K562 (cell line): ENCODE data around the gene RARA. TPM values are rescaled to one million over a fixed set of nuclear protein-coding genes. Genes with fewer than 3 reads are reported as not detected.
"Not testable (repeated sequence)": the region's sequence is repeated elsewhere in the genome, so short reads cannot be mapped to it uniquely, and the experiment has no call there.

Source experiments
- ATAC-seq: fragments of 200-7000 bp; cut with Tn5 transposase; 3 replicates; pipeline ENCODE4 v1.9.1; 2020; ENCODE audit warnings: moderate library complexity
- BruUV-seq: library from RNA; stranded (reverse); fragments of 400-500 nt; replicated peaks from 2 replicates; lab custom pipeline; 2021; lab: Mats Ljungman, UMichigan
- CTCF ChIA-PET: fragments of 300-600 bp; formaldehyde crosslinking; extraction: SDS; loops from one replicate; lab custom pipeline; 2021; ENCODE audit warnings: low intra/inter-chr PET ratio; lab: Yijun Ruan, JAX
- POLR2A ChIA-PET: fragments of 300-600, 350-650 bp; sonication (Branson Sonifier 250); formaldehyde crosslinking; extraction: SDS; loops from one replicate; lab custom pipeline; 2021; ENCODE audit warnings: antibody characterized with exemption, inconsistent platforms; lab: Yijun Ruan, JAX
- DNase-seq, 4 experiments: peaks; one replicate each; pipeline versions ENCODE4 v3.0.0 to v3.0.0-alpha.2; 2011 to 2018; ENCODE audit warnings: low spot score in 3 of 4, mixed read lengths in 3 of 4; ENCODE audit errors: extremely low read depth in 1 of 4
- FAIRE-seq: peaks from 2 replicates; lab custom pipeline; 2011; peaks lifted over from hg19 to GRCh38; lab: Jason Lieb, UNC
- H2AFZ ChIP-seq: 2 replicates; pipeline ENCODE4 v1.6.0; 2011; ENCODE audit warnings: low read depth, low read length, control low read depth, inconsistent platforms
- H3K27ac ChIP-seq: fragments of 200-600 bp; 3 replicates; pipeline ENCODE4 v1.8.0; 2011; ENCODE audit warnings: low read depth, mild to moderate bottlenecking, control low read depth, inconsistent platforms, low read length, moderate library complexity, mixed read lengths; ENCODE audit errors: extremely low read depth
- H3K27me3 ChIP-seq, 2 experiments: fragments of 300-600 bp in 1 of 2; 2 replicates in 1 of 2; 3 replicates in 1 of 2; pipeline versions ENCODE4 v1.6.0 to v1.8.0; 2011; ENCODE audit warnings: inconsistent platforms in 2 of 2, low read length in 2 of 2, mild to moderate bottlenecking in 1 of 2, mixed read lengths in 1 of 2, moderate library complexity in 1 of 2; ENCODE audit not compliant: control insufficient read depth in 2 of 2, insufficient read depth in 2 of 2
- H3K36me3 ChIP-seq: fragments of 300-600 bp; 3 replicates; pipeline ENCODE4 v1.8.0; 2011; ENCODE audit warnings: mild to moderate bottlenecking, low read length, inconsistent platforms; ENCODE audit not compliant: control insufficient read depth, insufficient read depth
- H3K4me1 ChIP-seq, 2 experiments: fragments of 200-600 bp in 1 of 2; replicated peaks in 1 of 2; 2 replicates in 1 of 2; 3 replicates in 1 of 2; pipeline versions ENCODE4 v1.5.1 to v1.8.0; 2011; ENCODE audit warnings: inconsistent platforms in 2 of 2, low read length in 2 of 2, mild to moderate bottlenecking in 1 of 2, mixed read lengths in 1 of 2, moderate library complexity in 1 of 2; ENCODE audit not compliant: control insufficient read depth in 2 of 2, insufficient read depth in 2 of 2
- H3K4me2 ChIP-seq: 2 replicates; pipeline ENCODE4 v1.6.1; 2011; ENCODE audit warnings: low read length, control low read depth, inconsistent platforms, mixed read lengths; ENCODE audit not compliant: insufficient read depth
- H3K4me3 ChIP-seq: fragments of 200-600 bp; sonication (generic), shearing (Covaris generic); 2 replicates; pipeline ENCODE4 v1.5.1; 2016; ENCODE audit warnings: control low read depth, inconsistent platforms
- H3K79me2 ChIP-seq: fragments of 200-600 bp; 3 replicates; pipeline ENCODE4 v1.8.0; 2011; ENCODE audit warnings: low read length, inconsistent platforms; ENCODE audit not compliant: control insufficient read depth, insufficient read depth
- H3K9ac ChIP-seq, 2 experiments: 2 replicates each; pipeline versions ENCODE4 v1.6.0 to v1.6.1; 2011; ENCODE audit warnings: low read depth in 2 of 2, low read length in 2 of 2, control low read depth in 1 of 2, inconsistent platforms in 1 of 2, mild to moderate bottlenecking in 1 of 2, mixed read lengths in 1 of 2; ENCODE audit not compliant: insufficient read depth in 1 of 2
- H3K9me1 ChIP-seq: one replicate; pipeline ENCODE4 v1.6.0; 2011; ENCODE audit warnings: inconsistent platforms, mild to moderate bottlenecking, low read length, moderate library complexity; ENCODE audit not compliant: control insufficient read depth, insufficient read depth
- H3K9me3 ChIP-seq: replicated peaks from 2 replicates; pipeline ENCODE4 v1.5.1; 2011; ENCODE audit warnings: low read depth, low read length, inconsistent platforms; ENCODE audit not compliant: control insufficient read depth, insufficient read depth
- H4K20me1 ChIP-seq: replicated peaks from 2 replicates; pipeline ENCODE4 v1.6.1; 2011; ENCODE audit warnings: low read length, inconsistent platforms, mixed read lengths; ENCODE audit not compliant: control insufficient read depth, insufficient read depth
- CBX1 ChIP-seq: sonication (generic); IDR thresholded peaks from 2 replicates; pipeline ENCODE4 v1.6.1; 2016; ENCODE audit warnings: antibody characterized with exemption, low read depth, mild to moderate bottlenecking
- NR4A1 ChIP-seq, 2 experiments: fragments of 250-450 bp in 1 of 2; fragments of 450-650 bp in 1 of 2; sonication (Bioruptor Pico) in 1 of 2; IDR thresholded peaks; 2 replicates each; pipeline versions ENCODE4 v1.4.0 to v1.6.1; 2016 to 2020; ENCODE audit warnings: mild to moderate bottlenecking in 2 of 2, missing compliant biosample characterization in 1 of 2, missing genetic modification characterization in 1 of 2, moderate library complexity in 1 of 2
- PCBP1 ChIP-seq: fragments of 200-400 bp; formaldehyde crosslinking; IDR thresholded peaks from 2 replicates; pipeline ENCODE4 v1.6.1; 2018; ENCODE audit warnings: mild to moderate bottlenecking, low read depth, low read length; ENCODE audit not compliant: poor library complexity, severe bottlenecking
- SMARCA4 ChIP-seq: fragments of 450-650 bp; IDR thresholded peaks from 2 replicates; pipeline ENCODE4 v1.6.1; 2016
- TRIM24 ChIP-seq, 2 experiments: fragments of 450-650 bp; IDR thresholded peaks; 2 replicates each; pipeline ENCODE4 v1.6.1; 2016
- TRIM28 ChIP-seq: fragments of 450-650 bp; IDR thresholded peaks from 2 replicates; pipeline ENCODE4 v1.6.1; 2017
- TSC22D4 ChIP-seq: fragments of 450-650 bp; IDR thresholded peaks from 2 replicates; pipeline ENCODE4 v1.6.1; 2016; ENCODE audit warnings: missing genetic modification characterization, missing biosample characterization, control low read depth
- ZNF668 ChIP-seq: fragments of 250-450 bp; sonication (Bioruptor Pico); IDR thresholded peaks from 2 replicates; pipeline ENCODE4 v1.8.0; 2022; ENCODE audit warnings: mild to moderate bottlenecking, inconsistent platforms
- WGBS: fragments of 100-300 bp; shearing (Covaris generic); methylation state at CpG from one replicate; pipeline ENCODE4 v1.1.6; 2016; ENCODE audit warnings: low coverage, mixed read lengths; ENCODE audit not compliant: insufficient coverage; ENCODE audit errors: missing lambda C conversion rate; 5-methylcytosine and 5-hydroxymethylcytosine counted together
- in situ Hi-C: fragments of 300-500 bp; cut with MboI; formaldehyde crosslinking; loops from 4 replicates; pipeline ENCODE4 v1.15.0; 2018; ENCODE audit warnings: inconsistent platforms, mixed read lengths
- intact Hi-C: fragments of 100-400 bp; cut with micrococcal nuclease; formaldehyde crosslinking; loops from 2 replicates; pipeline ENCODE4 v1.14.2; 2022
- polyA plus RNA-seq, 8 experiments: library from polyadenylated mRNA; depleted of rRNA in 4 of 8; stranded (reverse) in 5 of 8; unstranded in 3 of 8; fragments of >200 nt; fragmentation: Nextera tagmentation in 2 of 8; fragmentation: Illumina TruSeq in 1 of 8; extraction: Ambion mirVana in 2 of 8; extraction: Trizol in 1 of 8; gene quantifications; 2 replicates each; pipeline versions ENCODE4 v1.2.1 to v1.2.3, GENCODE V29; 2011 to 2014; ENCODE audit warnings: inconsistent platforms in 1 of 8, missing spikeins in 1 of 8
- total RNA-seq, 7 experiments: library from RNA; depleted of rRNA in 6 of 7; stranded (reverse); fragments of >200 nt in 6 of 7; fragmentation: Illumina TruSeq in 2 of 7; extraction: Trizol in 2 of 7; gene quantifications; 2 replicates each; pipeline versions ENCODE4 v1.2.1 to v1.2.3, GENCODE V29; 2011 to 2021; ENCODE audit warnings: low replicate concordance in 1 of 7
- TF ChIP-seq, protein P1 (sequence below): sonication (generic); formaldehyde crosslinking; IDR thresholded peaks from 2 replicates; pipeline ENCODE4 v1.9.0; 2022; ENCODE audit warnings: mild to moderate bottlenecking, missing genetic modification reagents
- TF ChIP-seq, protein P2 (sequence below): fragments of 450-650 bp; IDR thresholded peaks from 2 replicates; pipeline ENCODE4 v1.7.1; 2018; ENCODE audit warnings: mild to moderate bottlenecking, low read depth; ENCODE audit not compliant: partially characterized antibody
- TF ChIP-seq, protein P3 (sequence below): fragments of 450-650 bp; IDR thresholded peaks from 2 replicates; pipeline ENCODE4 v1.6.1; 2017; ENCODE audit warnings: antibody characterized with exemption, mild to moderate bottlenecking
- TF ChIP-seq, protein P4 (sequence below): sonication (generic); formaldehyde crosslinking; IDR thresholded peaks from 2 replicates; pipeline ENCODE4 v1.8.0; 2022; ENCODE audit warnings: missing genetic modification reagents, mild to moderate bottlenecking, moderate library complexity, borderline replicate concordance

The RARA gene
- total and polyA plus RNA-seq, 9 of the 15 experiments (the other 6 are each of a cell fraction or from before 2014, with no cell fraction given), result 0.10 to 28.0 (median 7.9) TPM

DNA sequence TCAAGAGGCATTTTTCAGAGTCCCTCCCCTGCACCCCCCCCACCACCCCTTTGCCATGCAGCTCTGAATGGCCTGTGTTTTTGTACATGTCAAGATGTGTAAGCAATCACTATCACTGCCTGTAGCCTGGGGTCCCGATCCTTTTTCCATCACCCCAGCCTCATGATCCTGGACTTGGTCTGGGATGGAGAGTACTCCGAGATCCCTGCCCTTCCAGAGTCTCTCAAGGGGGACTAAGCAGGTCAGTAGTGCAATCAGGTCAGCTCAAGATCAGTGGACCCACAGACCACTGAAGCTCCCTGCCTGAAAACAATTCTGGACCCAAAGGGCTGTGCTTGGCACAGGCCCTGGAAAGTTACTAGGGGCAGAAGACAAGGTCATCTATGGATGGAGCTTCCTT, 63.1 kb downstream of the RARA start (continued):
- TF ChIP-seq PCBP1, result no peak
- TF ChIP-seq, protein P1, sequence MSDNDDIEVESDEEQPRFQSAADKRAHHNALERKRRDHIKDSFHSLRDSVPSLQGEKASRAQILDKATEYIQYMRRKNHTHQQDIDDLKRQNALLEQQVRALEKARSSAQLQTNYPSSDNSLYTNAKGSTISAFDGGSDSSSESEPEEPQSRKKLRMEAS (CRISPR knock-in tag), result no peak
- TF ChIP-seq TSC22D4 (tag), result no peak
- TF ChIP-seq, protein P2, sequence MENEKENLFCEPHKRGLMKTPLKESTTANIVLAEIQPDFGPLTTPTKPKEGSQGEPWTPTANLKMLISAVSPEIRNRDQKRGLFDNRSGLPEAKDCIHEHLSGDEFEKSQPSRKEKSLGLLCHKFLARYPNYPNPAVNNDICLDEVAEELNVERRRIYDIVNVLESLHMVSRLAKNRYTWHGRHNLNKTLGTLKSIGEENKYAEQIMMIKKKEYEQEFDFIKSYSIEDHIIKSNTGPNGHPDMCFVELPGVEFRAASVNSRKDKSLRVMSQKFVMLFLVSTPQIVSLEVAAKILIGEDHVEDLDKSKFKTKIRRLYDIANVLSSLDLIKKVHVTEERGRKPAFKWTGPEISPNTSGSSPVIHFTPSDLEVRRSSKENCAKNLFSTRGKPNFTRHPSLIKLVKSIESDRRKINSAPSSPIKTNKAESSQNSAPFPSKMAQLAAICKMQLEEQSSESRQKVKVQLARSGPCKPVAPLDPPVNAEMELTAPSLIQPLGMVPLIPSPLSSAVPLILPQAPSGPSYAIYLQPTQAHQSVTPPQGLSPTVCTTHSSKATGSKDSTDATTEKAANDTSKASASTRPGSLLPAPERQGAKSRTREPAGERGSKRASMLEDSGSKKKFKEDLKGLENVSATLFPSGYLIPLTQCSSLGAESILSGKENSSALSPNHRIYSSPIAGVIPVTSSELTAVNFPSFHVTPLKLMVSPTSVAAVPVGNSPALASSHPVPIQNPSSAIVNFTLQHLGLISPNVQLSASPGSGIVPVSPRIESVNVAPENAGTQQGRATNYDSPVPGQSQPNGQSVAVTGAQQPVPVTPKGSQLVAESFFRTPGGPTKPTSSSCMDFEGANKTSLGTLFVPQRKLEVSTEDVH, result no peak
- TF ChIP-seq, all 486 proteins: peak for 0

DNA sequence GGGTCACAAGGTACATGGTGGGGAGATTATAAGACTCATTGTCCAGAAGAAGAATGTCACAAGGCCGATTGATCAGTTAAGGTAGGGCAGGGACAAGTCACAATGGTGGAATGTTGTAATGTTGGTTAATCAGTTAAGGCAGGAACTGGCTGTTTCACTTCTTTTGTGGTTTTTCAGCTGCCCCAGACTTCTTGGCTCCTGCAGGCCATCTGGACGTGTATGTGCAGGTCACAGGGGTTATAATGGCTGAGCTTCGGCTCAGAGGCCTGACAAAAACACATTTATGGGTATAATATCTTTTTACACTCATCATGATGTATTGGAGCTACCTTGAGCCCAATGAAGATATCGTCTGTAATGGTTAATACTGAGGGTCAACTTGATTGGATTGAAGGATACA, 63.7 kb downstream of the RARA start:
- in situ Hi-C loops; DNase-seq; FAIRE-seq; intact Hi-C loops; H3K27ac ChIP-seq; H3K27me3 ChIP-seq; CTCF ChIA-PET; ATAC-seq; H3K79me2 ChIP-seq; H2AFZ ChIP-seq; H4K20me1 ChIP-seq; H3K9ac ChIP-seq; H3K36me3 ChIP-seq; H3K4me3 ChIP-seq; H3K4me1 ChIP-seq; H3K4me2 ChIP-seq; H3K9me3 ChIP-seq; H3K9me1 ChIP-seq; BruUV-seq; TF ChIP-seq NR4A1 (CRISPR knock-in tag; IDR thresholded peaks at IDR 0.05): not testable (repeated sequence)
- POLR2A ChIA-PET, result interaction anchor here (1.5 kb wide), 1 partner anchor 8 kb away, joined by 5 read pairs; no protein-coding TSS in a partner anchor
- 20% methylated on average over 4 of the region's 4 CpGs for WGBS
- 0 out of 2 replicates have a peak, but pooled peaks have one; percentile 9 for TF ChIP-seq SMARCA4
- peak; percentile 90 for TF ChIP-seq TRIM28
- TF ChIP-seq, protein P3, sequence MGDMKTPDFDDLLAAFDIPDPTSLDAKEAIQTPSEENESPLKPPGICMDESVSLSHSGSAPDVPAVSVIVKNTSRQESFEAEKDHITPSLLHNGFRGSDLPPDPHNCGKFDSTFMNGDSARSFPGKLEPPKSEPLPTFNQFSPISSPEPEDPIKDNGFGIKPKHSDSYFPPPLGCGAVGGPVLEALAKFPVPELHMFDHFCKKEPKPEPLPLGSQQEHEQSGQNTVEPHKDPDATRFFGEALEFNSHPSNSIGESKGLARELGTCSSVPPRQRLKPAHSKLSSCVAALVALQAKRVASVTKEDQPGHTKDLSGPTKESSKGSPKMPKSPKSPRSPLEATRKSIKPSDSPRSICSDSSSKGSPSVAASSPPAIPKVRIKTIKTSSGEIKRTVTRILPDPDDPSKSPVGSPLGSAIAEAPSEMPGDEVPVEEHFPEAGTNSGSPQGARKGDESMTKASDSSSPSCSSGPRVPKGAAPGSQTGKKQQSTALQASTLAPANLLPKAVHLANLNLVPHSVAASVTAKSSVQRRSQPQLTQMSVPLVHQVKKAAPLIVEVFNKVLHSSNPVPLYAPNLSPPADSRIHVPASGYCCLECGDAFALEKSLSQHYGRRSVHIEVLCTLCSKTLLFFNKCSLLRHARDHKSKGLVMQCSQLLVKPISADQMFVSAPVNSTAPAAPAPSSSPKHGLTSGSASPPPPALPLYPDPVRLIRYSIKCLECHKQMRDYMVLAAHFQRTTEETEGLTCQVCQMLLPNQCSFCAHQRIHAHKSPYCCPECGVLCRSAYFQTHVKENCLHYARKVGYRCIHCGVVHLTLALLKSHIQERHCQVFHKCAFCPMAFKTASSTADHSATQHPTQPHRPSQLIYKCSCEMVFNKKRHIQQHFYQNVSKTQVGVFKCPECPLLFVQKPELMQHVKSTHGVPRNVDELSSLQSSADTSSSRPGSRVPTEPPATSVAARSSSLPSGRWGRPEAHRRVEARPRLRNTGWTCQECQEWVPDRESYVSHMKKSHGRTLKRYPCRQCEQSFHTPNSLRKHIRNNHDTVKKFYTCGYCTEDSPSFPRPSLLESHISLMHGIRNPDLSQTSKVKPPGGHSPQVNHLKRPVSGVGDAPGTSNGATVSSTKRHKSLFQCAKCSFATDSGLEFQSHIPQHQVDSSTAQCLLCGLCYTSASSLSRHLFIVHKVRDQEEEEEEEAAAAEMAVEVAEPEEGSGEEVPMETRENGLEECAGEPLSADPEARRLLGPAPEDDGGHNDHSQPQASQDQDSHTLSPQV, result peak; percentile 86
- TF ChIP-seq TRIM24 (IDR thresholded peaks at IDR 0.05), result peak; percentile 83 to 91
- TF ChIP-seq, protein P4, sequence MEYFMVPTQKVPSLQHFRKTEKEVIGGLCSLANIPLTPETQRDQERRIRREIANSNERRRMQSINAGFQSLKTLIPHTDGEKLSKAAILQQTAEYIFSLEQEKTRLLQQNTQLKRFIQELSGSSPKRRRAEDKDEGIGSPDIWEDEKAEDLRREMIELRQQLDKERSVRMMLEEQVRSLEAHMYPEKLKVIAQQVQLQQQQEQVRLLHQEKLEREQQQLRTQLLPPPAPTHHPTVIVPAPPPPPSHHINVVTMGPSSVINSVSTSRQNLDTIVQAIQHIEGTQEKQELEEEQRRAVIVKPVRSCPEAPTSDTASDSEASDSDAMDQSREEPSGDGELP, result peak; percentile 28; the same call in 1 of the 2 replicates
- peak; percentile 92 for TF ChIP-seq NR4A1 (tag; IDR thresholded peaks at IDR 0.05)
- TF ChIP-seq CBX1, result peak; percentile 29; the same call in 1 of the 2 replicates
- peak; percentile 81; the same call in 1 of the 2 replicates for TF ChIP-seq ZNF668 (CRISPR knock-in tag)
